ELR (cell line): ENCODE measurements around the gene PDE8A.
"Not testable (repeated sequence)": the region's sequence is repeated elsewhere in the genome, so short reads cannot be mapped to it uniquely, and the experiment has no call there.

Experiments used
- DNase-seq: peaks from one replicate; pipeline ENCODE4 v3.0.0-alpha.2; 2015; ENCODE audit warnings: low read depth

PDE8A gene

DNA sequence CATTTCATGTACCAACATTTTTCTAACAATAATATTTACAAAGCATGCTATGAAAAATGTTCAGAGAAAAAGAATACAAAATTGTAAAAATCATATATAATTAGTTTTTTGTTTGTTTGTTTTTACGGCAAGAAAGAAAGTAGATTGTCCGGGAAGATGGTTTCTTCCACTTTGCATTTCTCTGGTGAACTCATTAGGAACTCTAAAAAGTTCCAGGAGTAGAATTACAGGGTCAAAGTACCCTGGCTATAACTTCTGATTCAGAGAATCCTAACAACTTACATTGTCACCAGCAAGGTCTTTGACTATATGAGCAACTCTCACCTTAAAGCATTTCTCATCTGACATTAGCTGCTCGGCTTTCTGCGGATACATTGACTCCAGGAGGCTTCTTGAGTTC, 196.7 kb downstream of the PDE8A start:
- no peak for DNase-seq

DNA sequence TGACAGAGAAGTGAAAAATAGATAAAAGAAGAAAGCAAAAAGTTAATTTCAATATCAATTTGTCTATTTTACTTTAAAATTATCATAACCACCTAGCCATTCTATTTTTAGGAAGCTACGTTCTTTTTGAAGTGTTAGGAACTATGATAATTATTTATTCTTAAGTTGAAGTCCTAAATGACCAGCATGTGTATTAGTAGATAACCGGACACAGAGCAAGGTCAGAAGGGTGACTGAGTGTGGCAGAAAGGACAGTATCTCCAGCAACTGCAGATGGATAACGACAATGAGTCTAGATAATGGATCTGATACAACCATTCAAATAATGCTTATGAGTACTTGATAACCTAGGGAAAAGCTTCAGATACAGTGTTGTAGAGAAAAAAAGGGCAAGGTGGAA, 198.0 kb downstream of the PDE8A start:
- no peak for DNase-seq

DNA sequence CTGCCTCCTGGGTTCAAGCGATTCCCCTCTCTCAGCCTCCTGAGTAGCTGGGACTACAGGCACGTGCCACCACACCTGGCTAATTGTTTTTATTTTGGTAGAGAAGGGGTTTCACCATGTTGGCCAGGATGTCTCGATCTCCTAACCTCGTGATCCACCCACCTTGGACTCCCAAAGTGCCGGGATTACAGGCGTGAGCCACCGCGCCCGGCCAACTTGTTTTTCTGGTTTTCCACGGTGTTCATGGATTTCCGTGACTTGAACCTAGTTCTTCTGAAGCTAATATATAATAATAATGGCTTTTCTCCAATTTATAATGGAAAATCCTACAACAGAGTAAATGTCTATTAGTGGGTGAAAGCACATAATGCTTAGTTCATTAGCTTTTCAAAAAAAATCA, 203.7 kb downstream of the PDE8A start:
- DNase-seq: not testable (repeated sequence)

GRCh38 chr15:85188171-85188577, 206.5 kb downstream of the PDE8A start:
- not testable (repeated sequence) for DNase-seq
